H1 (cell line): ENCODE measurements around the gene GRID1. TPM values are rescaled to one million over a fixed set of nuclear protein-coding genes. Genes with fewer than 3 reads are reported as not detected.

Source experiments
- CHD7 ChIP-seq: fragments of 300-600 bp; sonication (generic); IDR thresholded peaks from 2 replicates; pipeline ENCODE4 v1.7.1; 2012; ENCODE audit warnings: low read length, moderate library complexity, mild to moderate bottlenecking, inconsistent platforms; ENCODE audit not compliant: insufficient replicate concordance
- NANOG ChIP-seq: IDR thresholded peaks from 2 replicates; pipeline ENCODE4 v1.6.1; 2011; ENCODE audit warnings: low read length, low read depth, mild to moderate bottlenecking, inconsistent platforms; ENCODE audit not compliant: insufficient read depth, poor library complexity, severe bottlenecking
- SIRT6 ChIP-seq: IDR thresholded peaks from one replicate; pipeline ENCODE4 v1.7.1; 2012; ENCODE audit warnings: low read length, inconsistent platforms
- TAF1 ChIP-seq: IDR thresholded peaks from 2 replicates; pipeline ENCODE4 v1.6.1; 2011; ENCODE audit warnings: mild to moderate bottlenecking, low read depth, low read length
- polyA plus RNA-seq, 7 experiments: library from polyadenylated mRNA; depleted of rRNA in 3 of 7; stranded (reverse) in 5 of 7; unstranded in 2 of 7; fragments of >200 nt in 5 of 7; fragments of 200-250 nt in 2 of 7; gene quantifications; 1 replicate in 5 of 7; 2 replicates in 1 of 7; 4 replicates in 1 of 7; pipeline versions ENCODE4 v1.2.1 to v1.2.3, GENCODE V29; 2011 to 2013; ENCODE audit warnings: missing spikeins in 2 of 7, mixed read lengths in 2 of 7
- total RNA-seq: library from RNA; stranded (reverse); fragmentation: NEBNext Ultra II Directional; extraction: Animal tissue kit (Norgen Biotek cat#: 25700); gene quantifications from 2 replicates; pipeline ENCODE4 v1.2.1, GENCODE V29; 2021

The GRID1 gene
- total and polyA plus RNA-seq, 2 of the 8 experiments (the other 6 are each of a cell fraction or from before 2014, with no cell fraction given) = 0.22 to 0.30 TPM

GRCh38 chr10:86286236-86287109 is 80.1 kb downstream of the GRID1 start (continued):
- TF ChIP-seq CHD7 = no peak
- TF ChIP-seq TAF1 = no peak
- TF ChIP-seq NANOG = no peak
- no peak for TF ChIP-seq SIRT6
